ENCODE measurements around the gene SEMA6C.
"Not testable (repeated sequence)": the region's sequence is repeated elsewhere in the genome, so short reads cannot be mapped to it uniquely, and the experiment has no call there.

The SEMA6C gene, protein sequence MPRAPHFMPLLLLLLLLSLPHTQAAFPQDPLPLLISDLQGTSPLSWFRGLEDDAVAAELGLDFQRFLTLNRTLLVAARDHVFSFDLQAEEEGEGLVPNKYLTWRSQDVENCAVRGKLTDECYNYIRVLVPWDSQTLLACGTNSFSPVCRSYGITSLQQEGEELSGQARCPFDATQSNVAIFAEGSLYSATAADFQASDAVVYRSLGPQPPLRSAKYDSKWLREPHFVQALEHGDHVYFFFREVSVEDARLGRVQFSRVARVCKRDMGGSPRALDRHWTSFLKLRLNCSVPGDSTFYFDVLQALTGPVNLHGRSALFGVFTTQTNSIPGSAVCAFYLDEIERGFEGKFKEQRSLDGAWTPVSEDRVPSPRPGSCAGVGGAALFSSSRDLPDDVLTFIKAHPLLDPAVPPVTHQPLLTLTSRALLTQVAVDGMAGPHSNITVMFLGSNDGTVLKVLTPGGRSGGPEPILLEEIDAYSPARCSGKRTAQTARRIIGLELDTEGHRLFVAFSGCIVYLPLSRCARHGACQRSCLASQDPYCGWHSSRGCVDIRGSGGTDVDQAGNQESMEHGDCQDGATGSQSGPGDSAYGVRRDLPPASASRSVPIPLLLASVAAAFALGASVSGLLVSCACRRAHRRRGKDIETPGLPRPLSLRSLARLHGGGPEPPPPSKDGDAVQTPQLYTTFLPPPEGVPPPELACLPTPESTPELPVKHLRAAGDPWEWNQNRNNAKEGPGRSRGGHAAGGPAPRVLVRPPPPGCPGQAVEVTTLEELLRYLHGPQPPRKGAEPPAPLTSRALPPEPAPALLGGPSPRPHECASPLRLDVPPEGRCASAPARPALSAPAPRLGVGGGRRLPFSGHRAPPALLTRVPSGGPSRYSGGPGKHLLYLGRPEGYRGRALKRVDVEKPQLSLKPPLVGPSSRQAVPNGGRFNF

DNA sequence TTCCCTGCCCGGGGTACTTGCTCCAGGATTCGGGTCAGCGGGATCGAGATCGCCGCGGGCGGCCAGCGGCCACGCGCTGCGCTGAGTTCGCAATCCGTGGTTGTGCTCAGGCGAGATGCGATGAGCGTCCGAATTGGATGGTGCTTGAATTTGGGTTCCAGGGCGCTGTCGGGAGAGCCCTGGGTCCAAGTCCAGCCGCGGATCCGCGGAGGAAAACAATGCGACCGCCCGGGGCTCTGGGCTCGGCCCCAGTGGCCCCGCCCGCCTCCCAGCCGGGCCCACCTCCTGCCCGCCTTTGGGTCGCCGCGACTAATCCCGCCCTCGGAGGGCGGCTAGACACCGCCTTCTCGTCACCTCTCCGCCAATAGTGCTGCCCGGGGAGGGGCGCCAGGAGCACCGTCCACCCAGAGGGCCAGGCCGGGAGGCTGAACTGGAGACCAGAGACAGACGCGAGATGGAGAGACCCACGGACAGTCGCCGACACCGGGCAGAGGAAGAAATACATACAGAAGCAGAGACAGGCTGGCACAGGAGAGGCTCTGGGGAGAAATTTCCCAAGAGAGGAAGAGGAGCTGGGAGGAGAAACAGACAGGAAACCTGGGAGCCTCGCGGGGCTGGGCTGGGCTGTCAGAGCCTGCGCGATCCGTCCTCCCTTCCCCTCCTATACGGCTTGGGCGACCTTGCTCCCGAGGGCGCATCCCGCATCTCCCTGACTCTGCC is at the start of gene SEMA6C:
Gene SEMA6C, minus strand, starts transcription at position 220 of the 720 bp plus-strand sequence. CDS start 4,010 bp downstream, outside the sequence.
- peak; percentile 75 for DNase-seq (ENCODE audit: low read depth)

DNA sequence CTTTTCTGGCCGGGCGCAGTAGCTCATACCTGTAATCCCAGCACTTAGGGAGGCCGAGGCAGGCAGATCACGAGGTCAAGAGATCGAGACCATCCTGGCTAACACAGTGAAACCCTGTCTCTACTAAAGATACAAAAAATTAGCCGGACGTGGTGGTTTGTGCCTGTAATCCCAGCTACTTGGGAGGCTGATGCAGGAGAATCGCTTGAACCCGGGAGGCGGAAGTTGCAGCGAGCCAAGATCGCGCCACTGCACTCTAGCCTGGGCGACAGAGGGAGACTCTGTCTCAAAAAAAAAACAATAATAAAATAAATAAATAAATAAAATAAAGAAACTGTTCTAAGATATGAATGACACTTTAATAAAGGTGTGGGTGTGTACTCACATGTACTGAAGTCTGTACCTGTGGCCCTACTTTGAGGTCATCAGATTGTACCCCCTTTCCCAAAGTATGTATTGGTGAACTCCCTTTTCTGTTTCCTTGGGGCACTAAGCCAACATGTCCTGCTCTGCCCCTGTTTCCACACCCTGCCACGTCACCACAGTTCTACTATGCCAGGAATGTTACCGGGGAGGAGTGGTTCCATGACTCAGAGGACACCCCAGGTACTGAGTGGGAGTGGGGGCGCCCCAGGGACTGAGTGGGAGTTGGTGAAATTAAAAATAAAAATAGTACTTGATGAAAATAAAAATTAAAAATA is 48.6 kb upstream of the SEMA6C start:
- peak; percentile 90 for DNase-seq (ENCODE audit: low read depth)

- no peak for DNase-seq (ENCODE audit: low read depth)
These were observed 47.4 kb upstream of the SEMA6C start for GRCh38 chr1:151193856-151194255.

DNA sequence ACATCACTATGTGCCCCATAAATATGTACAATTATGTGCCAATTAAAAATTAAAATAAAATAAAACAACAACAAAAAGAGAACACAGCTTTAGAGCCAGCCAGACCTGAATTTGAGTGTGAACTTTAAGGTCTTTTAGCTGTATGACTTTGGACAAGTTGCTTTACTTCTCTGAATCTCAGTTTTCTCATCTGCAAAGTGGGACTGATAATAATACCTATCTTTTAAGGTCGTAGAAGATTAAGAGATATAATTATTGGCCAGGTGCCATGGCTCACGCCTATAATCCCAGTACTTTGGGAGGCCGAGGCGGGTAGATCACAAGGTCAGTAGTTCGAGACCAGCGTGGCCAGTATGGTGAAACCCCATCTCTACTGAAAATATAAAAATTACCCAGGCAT is 46.9 kb upstream of the SEMA6C start:
- DNase-seq (ENCODE audit: low read depth), result no peak

DNA sequence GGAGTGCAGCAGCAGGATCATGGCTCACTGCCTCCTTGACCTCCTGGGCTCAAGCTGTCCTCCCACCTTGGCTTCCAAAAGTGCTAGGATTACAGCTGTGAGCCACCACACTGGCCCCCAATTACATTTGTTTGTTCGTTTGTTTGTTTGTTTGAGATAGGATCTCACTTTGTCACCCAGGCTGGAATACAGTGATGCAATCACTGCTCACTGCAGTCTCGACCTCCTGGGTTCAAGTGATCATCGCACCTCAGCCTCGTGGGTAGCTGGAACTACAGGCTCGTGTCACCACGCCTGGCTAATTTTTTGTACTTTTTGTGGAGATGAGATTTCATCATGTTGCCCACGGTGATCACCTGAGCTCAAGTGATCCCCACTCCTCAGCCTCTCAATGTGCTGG is 45.6 kb upstream of the SEMA6C start:
- DNase-seq (ENCODE audit: low read depth), result no peak

- DNase-seq (ENCODE audit: low read depth), result peak; percentile 34
These were observed 43.4 kb upstream of the SEMA6C start, which contains the start of gene VPS72 for GRCh38 chr1:151189637-151190445. TSS of gene VPS72 (minus strand) at chr1:151190197. CDS start at chr1:151190121, 76 bp downstream.

GRCh38 chr1:151188667-151189066 is 42.2 kb upstream of the SEMA6C start:
- not testable (repeated sequence) for DNase-seq (ENCODE audit: low read depth)

- DNase-seq (ENCODE audit: low read depth), result no peak
These were observed 40.8 kb upstream of the SEMA6C start for GRCh38 chr1:151187205-151187604.

DNA sequence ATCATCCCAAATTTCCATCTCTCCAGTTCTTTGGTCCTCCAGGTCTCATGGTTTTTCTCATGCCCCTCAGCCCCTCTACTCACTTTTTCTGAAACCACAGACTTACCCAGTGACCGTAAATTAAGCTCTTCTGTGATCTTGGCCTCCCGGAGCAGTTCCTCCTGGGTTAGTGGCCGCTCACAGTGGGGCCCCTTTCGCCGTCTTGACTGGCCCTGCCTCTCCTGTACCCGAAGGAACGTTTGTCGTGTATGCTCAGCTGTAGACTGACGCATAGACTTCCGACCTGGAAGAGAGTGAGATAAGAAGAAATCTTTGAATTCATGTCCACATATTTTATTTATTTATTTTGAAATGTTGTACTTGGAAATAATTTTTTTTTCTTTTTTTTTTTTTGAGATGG is 37.8 kb upstream of the SEMA6C start:
- DNase-seq (ENCODE audit: low read depth), result no peak

GRCh38 chr1:151176514-151177045 is 30.1 kb upstream of the SEMA6C start:
- DNase-seq (ENCODE audit: low read depth), result no peak

GRCh38 chr1:151175863-151176262 is 29.4 kb upstream of the SEMA6C start, which contains the start of gene TMOD4:
TSS of gene TMOD4 (minus strand) at chr1:151175981. CDS start at chr1:151174875, 1,106 bp downstream.
- DNase-seq (ENCODE audit: low read depth), result no peak

DNA sequence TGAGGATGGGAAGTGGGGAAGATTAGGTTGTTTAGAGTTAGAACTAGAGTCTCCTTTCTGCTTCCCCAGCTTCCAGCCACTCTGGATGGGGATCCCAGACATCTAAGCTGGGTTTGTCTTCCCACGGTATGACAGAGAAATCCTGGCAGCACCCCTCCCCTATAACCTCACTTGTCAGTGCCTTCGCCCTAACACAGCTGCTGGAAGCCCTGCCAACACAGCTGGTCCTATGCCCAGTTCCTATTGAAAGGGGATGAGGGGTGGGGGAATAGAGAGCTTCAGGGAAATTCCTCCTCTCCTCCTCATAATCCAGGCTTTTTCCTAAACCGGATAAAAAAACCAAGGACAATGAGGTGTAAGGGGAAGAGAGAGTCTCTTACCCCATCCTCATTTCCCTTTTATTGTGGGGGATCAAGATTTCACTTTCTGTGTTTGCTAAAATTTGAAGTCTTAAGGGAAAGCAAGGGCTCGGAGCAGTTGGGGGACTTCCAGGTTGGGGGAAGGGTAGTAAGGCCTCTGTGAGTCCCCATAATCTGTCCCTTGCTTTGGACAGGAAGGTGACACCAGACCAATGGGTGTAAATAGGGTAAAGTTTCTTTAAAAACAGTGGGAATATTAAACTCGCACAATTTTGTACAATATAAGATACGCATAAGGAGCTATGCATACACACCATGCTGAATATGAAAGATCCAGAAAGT is 28.8 kb upstream of the SEMA6C start:
- no peak for DNase-seq (ENCODE audit: low read depth)

- DNase-seq (ENCODE audit: low read depth), result no peak
These were observed 24.8 kb upstream of the SEMA6C start for GRCh38 chr1:151171190-151171589.

- DNase-seq (ENCODE audit: low read depth), result no peak
These were observed 20.7 kb upstream of the SEMA6C start for GRCh38 chr1:151167116-151167515.

- DNase-seq (ENCODE audit: low read depth), result peak; percentile 36
These were observed 20.1 kb upstream of the SEMA6C start for GRCh38 chr1:151166505-151166956.

DNA sequence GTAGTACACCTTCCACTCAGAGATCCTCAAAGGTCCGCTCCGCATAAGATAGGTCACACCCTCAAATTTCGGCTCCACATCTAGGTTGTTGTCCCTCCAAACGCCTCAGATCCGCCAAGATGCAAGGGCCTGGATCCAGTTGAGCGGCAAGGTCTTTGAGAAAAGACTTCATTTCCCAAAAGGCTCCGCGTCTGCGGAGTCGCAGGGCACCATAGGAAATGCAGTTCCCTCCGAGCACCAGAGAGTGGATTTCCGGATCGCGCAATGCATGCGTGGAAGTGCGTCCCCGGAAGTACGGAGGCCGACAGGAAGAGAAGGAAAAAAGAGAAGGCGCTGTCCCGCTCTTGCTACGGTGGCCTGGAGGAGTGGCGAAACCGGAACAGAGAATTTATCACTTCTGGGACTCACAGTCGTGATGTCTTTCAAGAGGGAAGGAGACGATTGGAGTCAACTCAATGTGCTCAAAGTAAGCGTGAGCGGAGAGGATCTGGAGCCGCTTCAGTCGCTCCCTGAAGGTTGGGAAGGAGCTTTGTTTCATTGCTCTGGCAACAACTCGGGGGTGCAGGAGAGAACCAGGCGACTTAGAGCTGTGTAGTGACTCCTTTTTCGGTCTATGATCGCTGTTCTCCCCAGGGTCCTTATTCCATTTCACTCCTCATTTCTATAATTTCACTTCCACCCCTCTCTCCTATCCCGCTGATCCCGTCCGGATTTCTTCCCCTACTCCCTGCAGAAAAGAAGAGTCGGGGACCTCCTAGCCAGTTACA is 19.5 kb upstream of the SEMA6C start, which contains the start of the genes LYSMD1 and SCNM1:
Gene LYSMD1, minus strand, starts transcription at position 165 of the 767 bp plus-strand sequence. CDS start 644 bp downstream, outside the sequence.
Gene SCNM1, plus strand, starts transcription at position 407 of the 767 bp plus-strand sequence. Its CDS starts 9 bp downstream, at position 416.
- DNase-seq (ENCODE audit: low read depth), result peak; percentile 92

- DNase-seq (ENCODE audit: low read depth), result no peak
These were observed 18.9 kb upstream of the SEMA6C start for GRCh38 chr1:151165281-151165737.

DNA sequence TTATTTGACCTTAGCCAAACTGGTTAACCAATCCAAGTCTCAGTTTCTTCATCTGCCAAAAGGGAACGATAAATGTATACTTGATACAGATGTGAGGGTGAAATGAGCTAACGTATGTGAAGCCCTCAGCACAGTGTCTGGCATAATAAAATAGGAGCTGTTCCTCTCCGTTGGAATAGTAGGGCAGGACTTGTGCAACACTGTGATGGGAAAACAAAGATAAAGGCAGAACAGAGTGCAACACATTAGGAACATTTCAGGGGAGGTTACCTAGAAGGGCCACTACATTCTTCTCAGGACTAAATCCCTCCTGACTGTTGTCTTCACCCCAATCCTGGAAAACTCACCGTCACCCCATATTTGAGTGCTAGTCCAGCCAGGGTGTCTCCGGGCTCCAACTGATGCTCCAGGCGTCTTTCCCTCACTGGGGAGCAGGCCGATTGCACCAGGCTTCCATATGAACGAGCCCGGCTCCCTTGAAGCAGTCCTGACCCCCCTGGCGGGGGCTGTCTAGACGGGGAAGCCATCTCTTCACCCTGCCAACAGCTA is 18.4 kb upstream of the SEMA6C start:
- no peak for DNase-seq (ENCODE audit: low read depth)
